Activated naive CD4-positive, alpha-beta T cell treated with Interleukin-2 at 50 U/mL for 16 hours (primary cell): ENCODE measurements around the gene TP53TG3C.
"Not testable (repeated sequence)": the region's sequence is repeated elsewhere in the genome, so short reads cannot be mapped to it uniquely, and the experiment has no call there.

Source experiments
- DNase-seq: peaks from one replicate; pipeline ENCODE4 v3.0.0-alpha.2; 2020

Gene TP53TG3C, protein sequence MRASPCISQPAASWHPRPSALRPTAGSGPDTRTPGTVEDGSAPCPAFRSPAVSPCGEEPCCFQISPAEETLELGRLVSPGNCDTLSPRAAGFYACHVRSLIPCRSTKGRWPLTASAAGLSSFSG

DNA sequence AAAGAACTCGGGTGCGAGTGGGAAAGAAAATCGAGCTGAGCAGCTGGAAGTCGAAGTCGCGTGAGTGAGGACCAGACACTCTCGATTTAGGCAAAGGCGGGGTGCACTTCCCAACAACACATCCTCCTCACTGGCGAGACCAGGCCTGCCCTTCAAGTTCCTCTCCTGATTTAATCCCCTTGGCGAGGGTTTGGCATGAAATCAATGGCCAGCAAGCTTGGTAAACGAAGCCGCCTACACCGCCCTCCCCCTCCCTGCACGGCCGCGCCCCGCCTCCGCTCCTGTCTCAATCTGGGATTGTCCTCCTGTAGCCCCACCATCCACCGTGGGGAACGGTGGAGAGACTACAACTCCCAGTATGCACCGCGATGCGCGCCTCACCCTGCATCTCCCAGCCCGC lies at the start of gene TP53TG3C:
Gene TP53TG3C, plus strand, starts transcription at position 301 of the 400 bp plus-strand sequence. Its CDS starts 68 bp downstream, at position 369.
- not testable (repeated sequence) for DNase-seq
